HEK293T (cell line): ENCODE data around the gene TOMM40L.
"Not testable (repeated sequence)": the region's sequence is repeated elsewhere in the genome, so short reads cannot be mapped to it uniquely, and the experiment has no call there.

Experiments used
- CTCF ChIA-PET: fragments of 350-600 bp; formaldehyde crosslinking; extraction: SDS; loops from one replicate; lab custom pipeline; 2021; ENCODE audit warnings: antibody characterized with exemption, inconsistent platforms; lab: Yijun Ruan, JAX
- POLR2A ChIA-PET: fragments of 350-600 bp; formaldehyde crosslinking; extraction: SDS; loops from one replicate; lab custom pipeline; 2020; ENCODE audit warnings: antibody characterized with exemption, inconsistent platforms; lab: Yijun Ruan, JAX
- DNase-seq: peaks from one replicate; pipeline ENCODE4 v3.0.0; 2012; ENCODE audit warnings: mixed read lengths; ENCODE audit errors: extremely low spot score
- ARNT ChIP-seq: fragments of 450-650 bp; IDR thresholded peaks from 2 replicates; pipeline ENCODE4 v1.6.1; 2017; ENCODE audit warnings: mild to moderate bottlenecking
- BHLHE40 ChIP-seq: fragments of 450-650 bp; IDR thresholded peaks from 2 replicates; pipeline ENCODE4 v1.6.1; 2016; ENCODE audit warnings: mild to moderate bottlenecking, moderate library complexity, borderline replicate concordance
- CTBP1 ChIP-seq: fragments of 450-650 bp; IDR thresholded peaks from 2 replicates; pipeline ENCODE4 v1.6.1; 2016; ENCODE audit warnings: borderline replicate concordance
- ELF4 ChIP-seq: fragments of 450-650 bp; IDR thresholded peaks from 2 replicates; pipeline ENCODE4 v1.6.1; 2017; ENCODE audit warnings: antibody characterized with exemption
- FOXA1 ChIP-seq: fragments of 450-650 bp; IDR thresholded peaks from 2 replicates; pipeline ENCODE4 v1.6.1; 2016; ENCODE audit warnings: mild to moderate bottlenecking
- FOXK2 ChIP-seq: fragments of 450-650 bp; IDR thresholded peaks from 2 replicates; pipeline ENCODE4 v1.6.1; 2016; ENCODE audit warnings: mild to moderate bottlenecking
- FOXM1 ChIP-seq: fragments of 450-650 bp; IDR thresholded peaks from 2 replicates; pipeline ENCODE4 v1.6.1; 2017; ENCODE audit warnings: mild to moderate bottlenecking, borderline replicate concordance
- HDGF ChIP-seq: fragments of 450-650 bp; IDR thresholded peaks from 2 replicates; pipeline ENCODE4 v1.6.1; 2017; ENCODE audit warnings: antibody characterized with exemption, borderline replicate concordance
- L3MBTL2 ChIP-seq: fragments of 450-650 bp; conservative IDR thresholded peaks from 2 replicates; pipeline ENCODE4 v1.6.1; 2016; ENCODE audit warnings: mild to moderate bottlenecking
- LEF1 ChIP-seq: fragments of 450-650 bp; IDR thresholded peaks from 2 replicates; pipeline ENCODE4 v1.6.1; 2017; ENCODE audit warnings: mild to moderate bottlenecking, borderline replicate concordance
- NFRKB ChIP-seq: fragments of 450-650 bp; IDR thresholded peaks from 2 replicates; pipeline ENCODE4 v1.6.1; 2016; ENCODE audit warnings: mild to moderate bottlenecking, moderate library complexity
- SP1 ChIP-seq: fragments of 450-650 bp; IDR thresholded peaks from 2 replicates; pipeline ENCODE4 v1.6.1; 2017
- SUZ12 ChIP-seq: fragments of 450-650 bp; IDR thresholded peaks from 2 replicates; pipeline ENCODE4 v1.6.1; 2016; ENCODE audit warnings: mild to moderate bottlenecking
- TARDBP ChIP-seq: fragments of 450-650 bp; IDR thresholded peaks from 2 replicates; pipeline ENCODE4 v1.6.1; 2016
- ZNF384 ChIP-seq: fragments of 450-650 bp; IDR thresholded peaks from 2 replicates; pipeline ENCODE4 v1.6.1; 2016
- TF ChIP-seq, protein P1 (sequence below): fragments of 450-650 bp; IDR thresholded peaks from 2 replicates; pipeline ENCODE4 v1.6.1; 2016

TOMM40L gene

DNA sequence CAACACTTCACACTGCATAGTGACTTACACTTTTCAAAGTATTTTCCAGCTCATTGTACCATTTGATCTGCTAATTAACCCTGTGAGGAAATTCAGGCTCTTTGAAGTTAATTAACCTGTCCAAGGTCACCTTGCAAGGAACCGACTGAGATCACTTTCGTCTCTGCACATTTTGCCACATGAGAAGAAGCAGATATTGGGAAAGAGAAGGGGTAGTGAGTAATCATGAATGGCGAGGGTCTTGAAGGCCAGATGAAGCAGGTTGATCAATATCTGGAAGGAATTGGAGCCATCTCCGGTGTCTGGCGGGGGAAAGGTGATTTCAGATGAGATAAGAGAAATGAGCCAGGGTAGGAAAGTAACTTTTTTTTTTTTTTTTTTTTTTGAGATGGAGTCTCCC lies 5.9 kb upstream of the TOMM40L start:
- ChIA-PET POLR2A (interaction anchor here (0.7 to 6.5 kb wide), 2 partner anchors 18 to 180 kb away, joined by 3 to 32 read pairs; partner anchors contain the start of gene NDUFS2), CTCF (interaction anchor here (1.2 kb wide), 1 partner anchor 9 kb away, joined by 5 read pairs; no protein-coding TSS in a partner anchor)
- TF ChIP-seq ARNT, result no peak
- TF ChIP-seq CTBP1, result no peak
- TF ChIP-seq SUZ12, result no peak
- TF ChIP-seq, protein P1, sequence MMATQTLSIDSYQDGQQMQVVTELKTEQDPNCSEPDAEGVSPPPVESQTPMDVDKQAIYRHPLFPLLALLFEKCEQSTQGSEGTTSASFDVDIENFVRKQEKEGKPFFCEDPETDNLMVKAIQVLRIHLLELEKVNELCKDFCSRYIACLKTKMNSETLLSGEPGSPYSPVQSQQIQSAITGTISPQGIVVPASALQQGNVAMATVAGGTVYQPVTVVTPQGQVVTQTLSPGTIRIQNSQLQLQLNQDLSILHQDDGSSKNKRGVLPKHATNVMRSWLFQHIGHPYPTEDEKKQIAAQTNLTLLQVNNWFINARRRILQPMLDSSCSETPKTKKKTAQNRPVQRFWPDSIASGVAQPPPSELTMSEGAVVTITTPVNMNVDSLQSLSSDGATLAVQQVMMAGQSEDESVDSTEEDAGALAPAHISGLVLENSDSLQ, result no peak
- no peak for TF ChIP-seq FOXM1
- TF ChIP-seq HDGF, result no peak
- no peak for TF ChIP-seq NFRKB
- TF ChIP-seq ELF4, result no peak
- DNase-seq, result no peak

DNA sequence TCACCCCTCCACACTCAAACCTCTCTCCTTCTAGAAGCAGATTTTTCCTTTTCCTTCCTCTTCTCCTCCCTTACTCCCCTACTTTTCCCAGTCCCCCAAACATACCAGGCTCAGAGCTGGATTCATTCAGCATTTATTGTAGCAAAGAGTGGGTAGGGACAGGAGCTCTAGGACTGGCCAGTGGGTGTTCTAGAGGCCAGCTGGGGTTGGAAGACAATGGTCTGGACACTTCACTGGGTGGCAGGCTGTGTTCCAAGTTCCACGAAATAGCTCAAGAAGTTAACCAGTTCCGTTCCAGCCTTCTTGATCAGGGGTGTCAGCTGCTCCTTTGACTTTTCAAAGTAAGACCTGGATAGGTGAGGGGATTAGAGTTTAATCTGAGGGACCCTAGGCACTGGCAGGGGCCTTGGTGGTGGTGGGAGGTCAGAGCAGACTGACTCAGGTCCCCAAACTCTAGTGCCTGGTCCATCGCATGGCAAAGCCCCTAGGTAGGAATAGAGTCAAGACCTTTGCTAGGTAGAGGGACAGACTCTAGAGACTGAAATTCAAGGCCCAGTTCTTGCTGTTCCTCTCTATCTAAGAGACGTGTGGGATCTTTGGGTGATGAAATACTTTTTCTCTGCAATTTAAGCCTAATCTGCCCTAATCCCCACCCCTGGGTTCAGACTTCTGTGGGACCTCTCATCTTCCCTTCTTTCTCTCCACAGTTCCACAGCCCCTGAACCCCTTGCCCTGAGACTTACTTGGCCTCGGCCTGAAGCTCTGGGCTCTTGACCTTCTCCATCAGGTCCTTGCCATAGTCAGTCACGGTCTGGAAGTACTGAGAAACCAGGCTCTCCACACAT lies 3.5 kb upstream of the TOMM40L start:
- DNase-seq, result no peak
- TF ChIP-seq ZNF384, result no peak
- TF ChIP-seq, protein P1, result no peak
- no peak for TF ChIP-seq ELF4
- TF ChIP-seq TARDBP, result no peak
- TF ChIP-seq NFRKB, result no peak
- TF ChIP-seq HDGF, result no peak
- TF ChIP-seq ARNT, result no peak
- no peak for TF ChIP-seq FOXA1
- no peak for TF ChIP-seq FOXM1
- TF ChIP-seq SP1, result no peak
- no peak for TF ChIP-seq FOXK2
- no peak for TF ChIP-seq L3MBTL2
- no peak for TF ChIP-seq CTBP1
- TF ChIP-seq BHLHE40, result no peak
- no peak for TF ChIP-seq SUZ12
- CTCF ChIA-PET, result interaction anchor here (0.6 kb wide), 1 partner anchor 26 kb away, joined by 3 read pairs; no protein-coding TSS in a partner anchor
- POLR2A ChIA-PET, result interaction anchor here (0.6 to 2.5 kb wide), 2 partner anchors 20 to 24 kb away, joined by 3 to 10 read pairs; partner anchors contain the start of gene NDUFS2

DNA sequence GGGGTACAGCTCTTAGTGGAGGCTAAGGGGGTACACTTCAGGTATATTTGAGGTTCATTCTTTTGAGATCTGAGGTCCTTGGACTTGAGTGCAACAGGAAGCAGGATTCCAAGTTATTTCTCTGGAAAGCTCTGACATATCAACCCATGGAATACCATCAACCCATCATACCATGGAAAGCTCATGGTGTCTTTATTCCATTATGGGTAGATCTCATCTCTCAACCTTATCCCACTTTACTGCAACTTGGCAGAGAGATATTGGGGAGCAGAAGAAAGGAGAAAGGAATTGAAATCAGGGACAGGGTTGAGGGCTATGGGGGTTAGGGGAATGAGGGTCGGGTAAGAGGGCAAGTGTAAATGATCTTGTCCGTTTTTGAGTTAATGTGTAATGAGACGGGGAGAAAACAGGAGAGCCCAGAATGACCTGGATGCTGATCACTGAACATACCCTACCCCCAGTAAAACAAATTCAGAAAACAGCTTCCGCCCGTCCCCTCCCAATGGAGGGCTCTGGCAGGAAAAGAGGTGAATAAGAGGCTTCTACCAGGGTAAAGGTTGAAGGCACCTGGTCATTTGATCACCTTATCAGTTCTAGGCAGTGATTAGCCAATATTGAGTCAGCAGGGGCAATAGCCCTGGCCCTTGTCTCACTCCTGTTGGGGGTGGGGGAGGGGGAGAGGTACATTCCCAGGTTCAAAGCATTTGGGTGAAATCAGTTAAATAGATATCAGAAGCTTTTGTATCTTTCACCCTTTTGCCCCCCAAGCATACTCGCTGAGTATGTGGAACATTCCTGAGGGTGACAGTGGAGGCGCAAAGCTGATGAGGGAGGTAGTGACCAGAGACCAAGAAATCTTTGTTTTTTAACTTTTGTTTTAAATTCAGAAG lies 1.8 kb upstream of the TOMM40L start:
- no peak for TF ChIP-seq ZNF384
- no peak for TF ChIP-seq TARDBP
- TF ChIP-seq ARNT, result no peak
- TF ChIP-seq ELF4, result no peak
- TF ChIP-seq, protein P1, result no peak
- no peak for DNase-seq
- ChIA-PET CTCF (no interaction called here), POLR2A (interaction anchor here (1.0 to 2.5 kb wide), 2 partner anchors 22 to 161 kb away, joined by 3 to 10 read pairs; partner anchors contain the start of gene NDUFS2)

DNA sequence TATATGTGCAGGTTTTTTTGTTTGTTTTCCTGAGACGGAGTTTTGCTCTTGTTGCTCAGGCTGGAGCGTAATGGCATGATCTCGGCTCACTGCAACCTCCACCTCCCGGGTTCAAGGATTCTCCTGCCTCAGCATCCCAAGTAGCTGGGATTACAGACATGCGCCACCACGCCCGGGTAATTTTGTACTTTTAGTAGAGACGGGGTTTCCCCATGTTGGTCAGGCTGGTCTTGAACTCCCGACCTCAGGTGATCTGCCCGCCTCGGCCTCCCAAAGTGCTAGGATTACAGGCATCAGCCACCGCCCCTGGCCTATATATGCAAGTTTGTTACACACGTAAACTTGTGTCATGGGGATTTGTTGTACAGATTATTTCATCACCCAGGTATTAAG lies 1.2 kb upstream of the TOMM40L start:
- CTCF ChIA-PET, DNase-seq: not testable (repeated sequence)
- POLR2A ChIA-PET, result interaction anchor here (1.0 to 1.3 kb wide), 3 partner anchors 9 to 165 kb away, joined by 3 to 9 read pairs (median 8); partner anchors contain the start of gene FCER1G

DNA sequence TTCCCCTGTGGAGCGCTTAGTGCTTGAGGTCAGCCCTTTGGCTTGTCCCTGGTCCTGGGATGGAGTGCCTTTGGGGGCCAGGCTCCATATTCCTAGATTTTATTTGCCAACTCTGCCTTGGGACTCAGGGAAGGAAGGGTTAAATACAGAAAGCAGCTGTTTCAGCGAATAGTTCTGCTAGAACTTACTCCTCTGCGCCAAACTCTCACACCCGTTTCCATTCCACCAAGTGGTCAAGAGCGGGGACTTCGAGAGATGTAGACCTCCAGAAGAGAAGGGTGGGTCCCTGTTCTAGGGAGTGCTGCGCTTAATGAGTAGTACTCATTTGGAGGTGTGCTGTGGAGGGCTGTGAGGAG lies 704 bp upstream of the TOMM40L start:
- POLR2A ChIA-PET, result interaction anchor here (0.7 to 1.3 kb wide), 18 partner anchors 9 to 175 kb away, joined by 3 to 25 read pairs (median 4); partner anchors contain the start of genes ADAMTS4, FCER1G, NDUFS2 and PPOX
- DNase-seq, result peak; percentile 32
- CTCF ChIA-PET, result interaction anchor here (0.6 to 2.7 kb wide), 12 partner anchors 14 to 215 kb away, joined by 3 to 10 read pairs (median 4); partner anchors contain the start of gene ADAMTS4
- TF ChIP-seq CTBP1, result no peak
- no peak for TF ChIP-seq SUZ12
- no peak for TF ChIP-seq NFRKB
- no peak for TF ChIP-seq TARDBP
- no peak for TF ChIP-seq BHLHE40
- no peak for TF ChIP-seq FOXA1
- no peak for TF ChIP-seq FOXM1
- TF ChIP-seq, protein P1, result no peak
- TF ChIP-seq LEF1, result no peak
- no peak for TF ChIP-seq HDGF
- TF ChIP-seq ZNF384, result no peak
- TF ChIP-seq ARNT, result no peak
- no peak for TF ChIP-seq FOXK2
- no peak for TF ChIP-seq L3MBTL2
- TF ChIP-seq SP1, result no peak
- no peak for TF ChIP-seq ELF4
